Left lung (tissue), 10 donors: ENCODE data around the gene TUNAR. TPM values are rescaled to one million over a fixed set of nuclear protein-coding genes. Genes with fewer than 3 reads are reported as not detected.

Experiments used
- ATAC-seq: fragments of 200-7000 bp; cut with Tn5 transposase; one replicate; pipeline ENCODE4 v1.9.1; 2020; ENCODE audit warnings: moderate library complexity
- DNase-seq, 4 donors: peaks; one replicate each; pipeline ENCODE4 v3.0.0-alpha.2; 2013 to 2020
- H3K27ac ChIP-seq, 2 donors: fragments of 200-600 bp; sonication (generic) in 1 of 2; one replicate each; pipeline versions ENCODE4 v1.5.0 to v1.8.0; 2020 to 2021
- H3K27me3 ChIP-seq, 2 donors: fragments of 200-600 bp; sonication (generic) in 1 of 2; one replicate each; pipeline versions ENCODE4 v1.5.0 to v1.8.0; 2020 to 2021
- H3K36me3 ChIP-seq, 2 donors: fragments of 200-600 bp; sonication (generic) in 1 of 2; one replicate each; pipeline versions ENCODE4 v1.5.0 to v1.8.0; 2020 to 2021
- H3K4me1 ChIP-seq, 2 donors: fragments of 200-600 bp; one replicate each; pipeline ENCODE4 v1.8.0; 2021
- H3K4me3 ChIP-seq, 2 donors: fragments of 200-600 bp; sonication (generic) in 1 of 2; one replicate each; pipeline versions ENCODE4 v1.5.0 to v1.8.0; 2020 to 2021; ENCODE audit warnings: mild to moderate bottlenecking in 1 of 2
- H3K9me3 ChIP-seq, 2 donors: fragments of 200-600 bp; sonication (generic) in 1 of 2; one replicate each; pipeline versions ENCODE4 v1.5.0 to v1.8.0; 2020 to 2021
- intact Hi-C, 2 donors: fragments of 100-400 bp; cut with DNase I; formaldehyde crosslinking; loops; one replicate each; pipeline versions ENCODE4 v1.11.2 to v1.14.2; 2022
- polyA plus RNA-seq, 6 donors: library from polyadenylated mRNA; unstranded; fragments of 120-200 nt; gene quantifications; one replicate each; pipeline ENCODE4 v1.2.1, GENCODE V29; 2013; ENCODE audit not compliant: insufficient read length in 6 of 6
- total RNA-seq, 2 donors: library from RNA; stranded (reverse); fragmentation: NEBNext Ultra II Directional; extraction: Animal tissue kit (Norgen Biotek cat#: 25700); gene quantifications; one replicate each; pipeline ENCODE4 v1.2.1, GENCODE V29; 2021
- TF ChIP-seq, protein P1 (sequence below), 2 donors: fragments of 200-600 bp; sonication (generic) in 1 of 2; IDR thresholded peaks; one replicate each; pipeline versions ENCODE4 v1.5.0 to v1.8.0; 2021; ENCODE audit warnings: antibody characterized with exemption in 2 of 2
- donor health status: DM: no; HTN: yes; CAD: no.
- donor health status: DM: no; HTN: no; CAD: no.

Gene TUNAR
- total and polyA plus RNA-seq, 8 donors, result 0.12 to 0.30 (median 0.19) TPM; not detected in 4

DNA sequence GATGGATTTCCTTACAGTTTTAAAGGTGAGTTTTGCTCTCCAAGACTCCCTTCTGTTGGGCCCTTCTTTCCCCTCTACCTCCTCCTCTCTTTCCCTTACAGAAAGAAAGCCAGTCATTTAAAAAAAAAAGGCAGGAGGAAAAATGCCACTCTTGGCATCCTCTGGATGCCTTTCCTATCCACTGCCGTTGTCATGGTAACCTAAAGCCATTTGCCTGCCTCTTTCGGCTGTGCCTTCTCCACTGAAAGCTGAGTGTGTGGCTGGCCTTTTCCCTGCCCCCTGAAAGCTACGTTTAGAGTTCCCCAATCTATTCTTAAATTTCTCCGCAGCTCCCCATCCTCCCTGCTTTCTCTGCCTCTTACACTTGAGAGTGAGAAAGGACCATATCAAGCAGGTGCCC lies 67.1 kb downstream of the TUNAR start:
- TF ChIP-seq, protein P1, sequence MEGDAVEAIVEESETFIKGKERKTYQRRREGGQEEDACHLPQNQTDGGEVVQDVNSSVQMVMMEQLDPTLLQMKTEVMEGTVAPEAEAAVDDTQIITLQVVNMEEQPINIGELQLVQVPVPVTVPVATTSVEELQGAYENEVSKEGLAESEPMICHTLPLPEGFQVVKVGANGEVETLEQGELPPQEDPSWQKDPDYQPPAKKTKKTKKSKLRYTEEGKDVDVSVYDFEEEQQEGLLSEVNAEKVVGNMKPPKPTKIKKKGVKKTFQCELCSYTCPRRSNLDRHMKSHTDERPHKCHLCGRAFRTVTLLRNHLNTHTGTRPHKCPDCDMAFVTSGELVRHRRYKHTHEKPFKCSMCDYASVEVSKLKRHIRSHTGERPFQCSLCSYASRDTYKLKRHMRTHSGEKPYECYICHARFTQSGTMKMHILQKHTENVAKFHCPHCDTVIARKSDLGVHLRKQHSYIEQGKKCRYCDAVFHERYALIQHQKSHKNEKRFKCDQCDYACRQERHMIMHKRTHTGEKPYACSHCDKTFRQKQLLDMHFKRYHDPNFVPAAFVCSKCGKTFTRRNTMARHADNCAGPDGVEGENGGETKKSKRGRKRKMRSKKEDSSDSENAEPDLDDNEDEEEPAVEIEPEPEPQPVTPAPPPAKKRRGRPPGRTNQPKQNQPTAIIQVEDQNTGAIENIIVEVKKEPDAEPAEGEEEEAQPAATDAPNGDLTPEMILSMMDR (IDR thresholded peaks at IDR 0.05), result no peak
- ATAC-seq (no peak), DNase-seq (no peak)
- Histone ChIP-seq H3K4me3 (no peak overlapping the region), H3K4me1 (no peaks in the 10 kb centered on the region), H3K27me3 (peaks cover 0 to 15% of the 10 kb centered on the region in 2 donors), H3K27ac (no peak overlapping the region), H3K36me3 (no peaks in the 10 kb centered on the region), H3K9me3 (peaks cover 0 to 17% of the 10 kb centered on the region in 2 donors)
- intact Hi-C loops, result no loop called here

DNA sequence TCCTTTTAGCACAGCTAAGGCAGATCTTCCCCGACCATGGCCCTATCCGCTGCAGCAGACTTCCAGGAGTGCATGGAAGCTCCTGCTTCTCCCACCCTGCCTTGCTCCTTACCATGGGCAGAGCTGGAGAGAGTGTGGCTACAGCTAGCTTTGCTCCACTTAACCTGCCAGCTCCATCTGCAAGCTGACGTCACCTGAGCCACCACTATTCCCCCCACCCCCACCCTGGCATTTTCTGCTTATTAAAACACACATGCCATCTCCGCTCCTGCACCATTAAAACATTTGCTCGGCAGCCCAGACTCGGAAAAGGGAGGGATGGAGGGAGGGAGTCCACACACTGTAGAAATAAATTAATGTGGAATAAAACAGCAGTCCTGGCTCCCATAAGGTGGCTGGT lies 67.8 kb downstream of the TUNAR start:
- intact Hi-C loops, result no loop called here
- no peak for DNase-seq
- Histone ChIP-seq H3K4me1 (no peaks in the 10 kb centered on the region), H3K4me3 (no peak overlapping the region), H3K9me3 (peaks cover 0 to 17% of the 10 kb centered on the region in 2 donors), H3K27ac (no peak overlapping the region), H3K27me3 (peaks cover 0 to 16% of the 10 kb centered on the region in 2 donors), H3K36me3 (no peaks in the 10 kb centered on the region)
- no peak for ATAC-seq
- TF ChIP-seq, protein P1 (IDR thresholded peaks at IDR 0.05), result no peak

DNA sequence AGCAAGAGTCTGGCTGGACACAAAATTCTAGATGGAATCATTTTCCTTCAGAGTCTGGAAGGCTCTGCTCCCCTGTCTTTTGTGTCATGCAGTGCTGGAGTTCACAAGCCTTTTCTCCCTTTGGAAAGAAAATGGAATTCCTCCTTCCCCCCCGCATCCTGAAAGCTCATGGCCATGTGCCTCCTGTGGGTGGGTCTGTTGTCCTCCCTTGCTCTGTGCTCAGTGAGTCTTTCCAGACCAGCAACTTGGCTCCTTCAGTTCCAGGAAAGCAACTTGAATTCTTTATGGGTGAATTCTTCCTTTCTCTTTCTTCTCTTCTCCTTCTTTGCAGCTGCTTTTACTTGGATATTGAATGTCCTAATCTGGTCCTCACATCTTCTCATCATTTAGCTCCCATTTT lies 70.2 kb downstream of the TUNAR start:
- Histone ChIP-seq H3K36me3 (no peaks in the 10 kb centered on the region), H3K27ac (no peak overlapping the region), H3K4me1 (no peaks in the 10 kb centered on the region), H3K4me3 (no peak overlapping the region), H3K9me3 (peaks cover 0 to 7% of the 10 kb centered on the region in 2 donors), H3K27me3 (peaks cover 0 to 22% of the 10 kb centered on the region in 2 donors)
- DNase-seq, result no peak
- ATAC-seq, result no peak
- TF ChIP-seq, protein P1 (IDR thresholded peaks at IDR 0.05), result no peak
- intact Hi-C loops, result no loop called here

DNA sequence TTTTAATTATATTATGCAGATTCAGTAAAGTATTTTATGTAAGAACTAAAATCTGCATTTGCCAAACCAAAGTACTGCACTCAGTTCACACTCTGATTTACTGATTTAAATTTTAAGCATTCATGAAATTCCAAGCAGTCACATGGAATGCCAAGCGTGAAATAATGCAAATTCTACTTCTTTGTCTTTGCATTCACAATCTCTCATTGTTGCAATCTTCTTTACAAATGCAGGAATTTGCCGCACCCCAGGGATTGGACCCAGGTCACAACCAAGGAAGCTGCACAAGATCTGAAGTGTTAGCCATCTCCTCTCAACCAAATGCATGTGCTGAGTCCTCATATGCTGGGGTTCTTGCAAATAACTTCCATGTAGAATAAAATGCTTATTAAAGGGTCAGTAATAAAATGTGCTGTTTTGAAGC lies 71.9 kb downstream of the TUNAR start:
- intact Hi-C loops, result no loop called here
- peaks cover 0 to 30% of the 10 kb centered on the region in 2 donors for H3K27me3 ChIP-seq
- no peaks in the 10 kb centered on the region for H3K9me3 ChIP-seq
- no peaks in the 10 kb centered on the region for H3K36me3 ChIP-seq
- no peaks in the 10 kb centered on the region for H3K4me1 ChIP-seq
- no peak overlapping the region for H3K27ac ChIP-seq
- TF ChIP-seq, protein P1 (IDR thresholded peaks at IDR 0.05), result no peak
- DNase-seq (no peak), ATAC-seq (no peak)
- no peak overlapping the region for H3K4me3 ChIP-seq

DNA sequence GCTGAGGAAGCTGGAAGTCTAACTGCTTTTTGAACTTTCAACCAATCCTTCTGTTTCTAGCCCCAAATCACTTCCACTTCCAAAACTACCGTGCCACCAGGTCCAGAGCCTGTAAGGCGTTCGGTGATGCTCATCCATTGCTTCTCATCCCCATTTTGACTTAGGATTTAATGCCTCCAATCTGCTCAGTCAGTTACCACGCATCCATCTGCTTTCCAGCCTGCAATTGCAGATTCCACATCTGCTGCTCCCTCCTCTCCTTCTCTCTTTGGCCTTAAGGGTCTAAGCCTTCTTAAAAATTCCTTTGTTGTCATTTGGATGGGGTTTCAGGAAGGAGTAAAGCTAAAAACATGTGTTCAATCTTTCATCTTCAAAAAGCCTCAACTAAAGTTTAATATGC lies 74.7 kb downstream of the TUNAR start:
- intact Hi-C loops, result no loop called here
- Histone ChIP-seq H3K27ac (no peak overlapping the region), H3K36me3 (no peaks in the 10 kb centered on the region), H3K9me3 (no peaks in the 10 kb centered on the region), H3K27me3 (peaks cover 0 to 30% of the 10 kb centered on the region in 2 donors), H3K4me1 (no peaks in the 10 kb centered on the region), H3K4me3 (no peak overlapping the region)
- ATAC-seq, result no peak
- TF ChIP-seq, protein P1 (IDR thresholded peaks at IDR 0.05), result no peak
- DNase-seq, result no peak
